IPS DF 6.9 (cell line): ENCODE results near the gene BIRC3.

Experiments used
- DNase-seq: peaks from one replicate; pipeline ENCODE4 v3.0.0-alpha.2; 2013; ENCODE audit warnings: low read depth, low spot score
- H3K27ac ChIP-seq: one replicate; pipeline ENCODE4 v1.5.1; 2013; ENCODE audit warnings: low read length, control low read depth
- H3K27me3 ChIP-seq: 2 replicates; pipeline ENCODE4 v1.6.1; 2013; ENCODE audit warnings: mild to moderate bottlenecking, low read length; ENCODE audit not compliant: control insufficient read depth, insufficient read depth
- H3K36me3 ChIP-seq: 2 replicates; pipeline ENCODE4 v1.6.1; 2013; ENCODE audit warnings: low read length; ENCODE audit not compliant: control insufficient read depth, insufficient read depth
- H3K4me1 ChIP-seq: 2 replicates; pipeline ENCODE4 v1.6.1; 2013; ENCODE audit warnings: low read length; ENCODE audit not compliant: control insufficient read depth, insufficient read depth
- H3K4me3 ChIP-seq: 2 replicates; pipeline ENCODE4 v1.5.1; 2013; ENCODE audit warnings: mild to moderate bottlenecking, low read length
- H3K9me3 ChIP-seq: 2 replicates; pipeline ENCODE4 v1.6.1; 2013; ENCODE audit warnings: low read length, inconsistent platforms; ENCODE audit not compliant: control insufficient read depth, insufficient read depth
- WGBS: extraction: QIAGEN DNeasy Blood & Tissue Kit; methylation state at CpG from one replicate; pipeline ENCODE4 v1.1.7; 2013; ENCODE audit warnings: mixed read lengths, missing lambda C conversion rate; ENCODE audit not compliant: insufficient read length, insufficient coverage; 5-methylcytosine and 5-hydroxymethylcytosine counted together

The BIRC3 gene

DNA sequence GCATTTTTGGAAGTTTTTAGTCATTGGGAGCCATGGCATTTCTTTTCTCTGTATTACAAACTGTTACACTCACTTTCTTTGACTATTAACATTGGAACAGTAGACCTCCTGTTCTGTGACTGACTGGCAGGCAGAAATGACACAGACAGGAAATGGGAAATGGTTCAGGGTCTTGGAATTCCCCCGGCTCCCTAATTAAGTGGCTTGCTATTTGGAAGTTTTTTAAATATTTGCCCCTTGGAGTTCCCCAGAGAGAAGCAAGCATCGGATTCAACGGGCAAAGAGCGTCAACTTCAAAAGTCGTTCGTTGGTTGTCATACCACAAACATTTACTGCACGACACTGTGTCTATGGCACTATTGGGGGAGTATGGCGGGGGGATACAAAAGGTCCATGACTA, 28.6 kb downstream of the BIRC3 start:
- Histone ChIP-seq H3K36me3 (no peaks in the 10 kb centered on the region), H3K4me1 (peaks cover 1% of the 10 kb centered on the region; the same call in 1 of the 2 replicates), H3K9me3 (no peaks in the 10 kb centered on the region), H3K27ac (no peak overlapping the region), H3K4me3 (no peak overlapping the region), H3K27me3 (no peaks in the 10 kb centered on the region)
- WGBS, result no CpG with 5 or more reads among the region's 8 CpGs
- no peak for DNase-seq

DNA sequence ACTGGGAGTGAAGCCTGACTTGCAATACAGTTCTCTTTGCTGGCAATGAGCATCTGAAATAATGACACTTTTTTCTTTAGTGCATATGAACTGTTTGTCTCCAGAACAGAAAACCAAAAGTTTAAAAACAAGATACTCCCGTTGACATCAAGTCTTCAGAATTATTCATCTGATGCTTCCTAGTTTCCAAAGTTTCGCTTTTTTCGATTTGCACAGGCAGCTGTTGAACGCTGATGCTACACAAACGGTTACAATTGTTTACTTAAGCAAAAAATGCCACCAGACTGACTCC, 29.1 kb downstream of the BIRC3 start:
- H3K4me3 ChIP-seq, result peak overlapping the region; percentile 71; the same call in 1 of the 2 replicates
- peaks cover 1% of the 10 kb centered on the region; the same call in 1 of the 2 replicates for H3K4me1 ChIP-seq
- H3K36me3 ChIP-seq, result no peaks in the 10 kb centered on the region
- DNase-seq, result no peak
- no peaks in the 10 kb centered on the region for H3K27me3 ChIP-seq
- WGBS, result no CpG with 5 or more reads among the region's 5 CpGs
- H3K27ac ChIP-seq, result no peak overlapping the region
- H3K9me3 ChIP-seq, result no peaks in the 10 kb centered on the region

DNA sequence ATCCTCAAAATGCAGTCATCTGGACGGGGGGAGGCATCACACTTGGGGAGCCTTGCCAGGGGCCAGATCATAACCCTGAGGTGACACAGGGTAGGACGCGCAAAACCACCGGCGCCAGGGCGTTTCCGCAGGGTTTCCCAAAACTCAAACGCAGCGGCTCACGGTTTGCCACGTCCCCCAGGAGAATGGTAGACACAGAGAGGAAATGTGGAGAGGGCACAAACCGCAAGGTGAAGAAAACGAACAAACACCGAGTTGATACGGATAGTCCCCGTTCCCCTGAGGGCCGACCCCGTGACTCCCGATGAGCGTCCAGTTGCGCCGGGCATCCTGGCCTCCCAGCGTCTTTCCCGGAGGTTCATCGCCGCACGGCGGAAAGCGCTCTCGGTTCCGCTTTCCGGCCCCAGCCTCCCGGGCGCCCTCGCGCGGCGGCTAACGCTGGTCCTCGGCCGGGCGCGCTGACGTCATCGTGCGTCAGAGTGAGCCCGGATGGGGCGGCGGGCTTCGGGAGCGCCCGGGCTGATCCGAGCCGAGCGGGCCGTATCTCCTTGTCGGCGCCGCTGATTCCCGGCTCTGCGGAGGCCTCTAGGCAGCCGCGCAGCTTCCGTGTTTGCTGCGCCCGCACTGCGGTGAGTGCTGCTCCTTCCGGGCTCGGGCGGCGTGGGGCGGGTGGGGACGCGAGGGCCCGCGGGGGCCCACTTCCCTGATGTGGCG, 29.6 kb downstream of the BIRC3 start, which contains the start of gene BIRC2:
Gene BIRC2 (plus strand): TSS at position 467 of the 714 bp plus-strand sequence. CDS start 2,641 bp downstream, outside the sequence.
- H3K4me1 ChIP-seq, result peaks cover 1% of the 10 kb centered on the region; the same call in 1 of the 2 replicates
- H3K9me3 ChIP-seq, result no peaks in the 10 kb centered on the region
- WGBS, result no CpG with 5 or more reads among the region's 77 CpGs
- peak within 1 kb of the TSS; percentile 71 for H3K4me3 ChIP-seq
- no peaks in the 10 kb centered on the region for H3K36me3 ChIP-seq
- no peak within 1 kb of the TSS for H3K27ac ChIP-seq
- peak; percentile 70 for DNase-seq
- no peaks in the 10 kb centered on the region for H3K27me3 ChIP-seq

DNA sequence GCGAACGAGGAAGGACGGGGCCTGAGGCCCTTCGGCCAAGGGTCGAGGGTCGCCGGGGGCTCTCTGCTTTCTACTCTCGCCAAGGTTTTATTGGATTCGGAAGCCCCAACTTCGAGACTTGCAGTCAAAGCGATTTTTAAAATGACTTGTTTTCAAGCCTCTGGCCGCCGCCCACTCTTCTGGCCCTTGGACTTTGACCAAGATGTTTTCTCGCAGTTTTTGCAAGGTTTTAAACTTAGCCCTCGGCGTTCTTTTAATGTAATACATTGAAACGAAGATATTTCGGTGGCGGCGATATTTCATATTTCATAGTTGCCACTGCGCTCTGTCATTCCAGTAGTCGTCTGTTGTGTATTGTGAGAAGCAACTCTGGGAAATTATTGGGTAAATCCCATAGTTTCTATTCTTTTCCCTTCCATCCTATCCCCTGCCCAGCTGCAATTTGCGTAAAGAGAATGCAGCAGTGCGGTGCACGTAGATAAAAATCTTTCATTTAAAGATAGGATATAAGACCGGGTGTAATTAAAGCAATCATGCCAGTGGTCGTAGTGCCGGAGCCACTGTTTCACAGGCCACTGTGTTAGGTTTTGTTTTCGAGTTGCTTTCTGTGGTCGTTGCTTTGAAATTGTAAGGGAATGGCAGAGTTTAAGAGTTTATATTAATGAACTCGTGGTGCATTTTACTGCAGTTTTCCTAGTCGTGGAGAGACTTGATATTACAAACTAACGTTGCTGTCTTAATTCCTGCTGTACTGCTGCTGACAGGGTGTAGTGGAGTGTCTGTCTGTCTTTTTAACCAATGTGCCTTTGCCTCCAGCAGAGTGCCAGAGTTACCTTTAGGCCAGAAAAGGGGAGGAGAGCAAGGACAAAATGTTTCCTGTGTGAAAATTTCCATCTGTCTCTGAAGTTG, 30.4 kb downstream of the BIRC3 start:
- WGBS, result no CpG with 5 or more reads among the region's 33 CpGs
- DNase-seq, result no peak

DNA sequence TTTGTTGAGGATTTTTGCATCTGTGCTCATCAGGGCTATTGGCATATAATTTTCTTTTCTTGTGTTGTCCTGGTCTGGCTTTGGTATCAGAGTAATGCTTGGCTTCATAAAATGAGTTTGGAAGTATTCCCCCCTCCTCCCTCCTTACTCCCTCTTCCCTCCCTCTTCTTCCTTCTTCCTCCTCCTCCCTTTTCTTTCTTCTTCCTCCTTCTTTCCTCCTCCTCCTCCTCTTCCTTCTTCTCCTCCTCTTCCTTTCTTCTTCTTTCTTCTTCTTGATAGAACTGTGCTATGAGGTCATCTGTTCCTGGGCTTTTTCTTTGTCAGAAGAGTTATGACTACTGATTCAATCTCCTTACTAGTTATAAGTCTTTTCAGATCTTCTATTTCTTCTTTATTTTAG, 39.8 kb downstream of the BIRC3 start:
- no peak for DNase-seq
- Histone ChIP-seq H3K27me3 (no peaks in the 10 kb centered on the region), H3K9me3 (no peaks in the 10 kb centered on the region), H3K4me1 (no peaks in the 10 kb centered on the region), H3K27ac (no peak overlapping the region), H3K36me3 (peaks cover 2% of the 10 kb centered on the region; the same call in 1 of the 2 replicates), H3K4me3 (no peak overlapping the region)

More for the DNA sequence above, 30.4 kb downstream of the BIRC3 start:
- no peaks in the 10 kb centered on the region for H3K36me3 ChIP-seq
- no peaks in the 10 kb centered on the region for H3K9me3 ChIP-seq
- H3K4me3 ChIP-seq, result peak overlapping the region; percentile 71
- H3K27me3 ChIP-seq, result no peaks in the 10 kb centered on the region
- H3K27ac ChIP-seq, result no peak overlapping the region
- peaks cover 1% of the 10 kb centered on the region; the same call in 1 of the 2 replicates for H3K4me1 ChIP-seq

DNA sequence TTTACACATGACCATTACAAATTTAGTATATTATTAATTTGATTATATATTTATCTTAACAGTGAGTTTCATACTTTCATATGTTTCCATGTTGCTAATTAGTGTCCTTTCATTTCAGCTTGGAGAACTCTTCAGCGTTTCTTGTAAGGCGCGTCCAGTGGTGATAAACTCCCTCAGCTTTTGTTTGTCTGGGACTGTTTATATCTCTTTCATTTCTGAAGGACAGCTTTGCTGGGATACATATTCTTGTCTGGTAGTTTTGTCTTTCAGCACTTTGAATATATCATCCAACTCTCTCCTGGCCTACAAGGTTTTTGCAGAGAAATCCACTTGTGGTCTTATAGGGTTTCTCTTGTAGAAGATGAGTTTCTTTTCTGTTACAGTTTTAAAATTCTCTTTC, 42.1 kb downstream of the BIRC3 start:
- Histone ChIP-seq H3K9me3 (no peaks in the 10 kb centered on the region), H3K36me3 (peaks cover 2% of the 10 kb centered on the region; the same call in 1 of the 2 replicates), H3K4me1 (no peaks in the 10 kb centered on the region), H3K27ac (no peak overlapping the region), H3K4me3 (no peak overlapping the region), H3K27me3 (no peaks in the 10 kb centered on the region)
- no peak for DNase-seq
- WGBS, result no CpG with 5 or more reads among the region's 3 CpGs

DNA sequence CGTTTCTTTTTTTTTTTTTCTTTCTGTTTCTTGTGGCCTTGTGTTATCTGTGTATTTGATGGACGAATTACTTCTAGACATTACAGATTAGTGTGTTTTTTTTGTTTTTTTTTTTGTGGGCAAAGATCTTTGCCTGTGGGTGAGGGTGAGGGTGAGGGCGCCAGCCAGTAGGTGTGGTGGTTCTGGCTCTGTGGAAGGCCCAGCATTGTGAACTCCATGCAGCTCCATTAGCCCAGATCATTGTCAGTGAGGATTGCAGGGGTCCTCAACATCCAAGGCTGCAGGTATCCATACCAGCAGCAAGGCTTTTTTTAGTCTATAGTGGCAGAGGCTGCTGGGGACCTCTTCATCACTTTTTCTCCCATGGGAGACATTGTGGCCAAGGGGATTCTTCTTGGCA, 43.4 kb downstream of the BIRC3 start:
- no peak overlapping the region for H3K27ac ChIP-seq

DNA sequence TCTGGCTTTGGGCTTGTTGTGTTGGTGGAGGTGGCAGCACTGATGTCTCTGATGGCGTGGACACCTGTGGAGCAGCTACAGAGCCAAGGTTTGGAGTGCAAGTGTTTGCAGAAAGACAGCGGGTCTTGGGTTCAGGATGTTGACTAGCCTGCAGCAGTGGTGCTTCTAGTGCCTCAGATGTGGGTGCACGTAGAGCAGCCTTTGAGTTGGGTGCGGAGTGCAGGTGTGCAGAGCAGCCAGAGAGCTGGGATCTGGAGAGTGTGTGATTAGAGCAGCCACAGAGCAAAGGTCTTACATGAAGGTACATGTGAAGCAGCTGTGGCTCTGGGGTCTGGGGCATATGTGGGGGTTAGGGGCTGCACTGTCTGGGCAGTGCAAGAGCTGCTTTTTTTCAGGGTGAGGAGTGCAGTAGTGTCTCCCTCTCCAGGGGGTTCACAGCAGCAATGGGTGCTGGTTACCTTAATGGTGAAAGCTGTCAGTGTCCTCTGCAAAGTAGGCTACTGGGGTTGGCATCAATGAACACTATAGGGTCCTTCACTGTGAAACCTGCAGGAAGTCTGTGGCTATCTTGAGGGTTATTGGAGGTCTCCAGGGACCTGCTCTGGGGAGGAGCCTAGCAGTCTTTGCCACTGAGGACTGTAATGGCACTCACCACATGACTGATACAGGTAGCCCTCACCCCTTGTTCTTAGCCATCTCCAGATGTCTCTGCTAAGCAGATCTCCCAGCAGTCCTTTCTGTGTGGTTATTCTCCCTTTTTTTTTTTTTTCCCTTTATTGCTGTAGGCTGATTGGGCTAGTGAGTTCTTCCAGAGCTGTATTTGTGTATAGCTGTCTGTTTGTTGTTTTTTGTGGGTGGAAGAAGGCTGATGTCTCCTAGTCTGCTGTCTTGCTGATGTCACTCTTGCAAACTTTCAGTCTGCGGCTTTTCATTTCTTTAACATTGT, 44.1 kb downstream of the BIRC3 start:
- no peak overlapping the region for H3K4me3 ChIP-seq
- H3K27me3 ChIP-seq, result no peaks in the 10 kb centered on the region
- no CpG with 5 or more reads among the region's 5 CpGs for WGBS
- H3K27ac ChIP-seq, result no peak overlapping the region
- no peaks in the 10 kb centered on the region for H3K4me1 ChIP-seq
- peaks cover 2% of the 10 kb centered on the region; the same call in 1 of the 2 replicates for H3K36me3 ChIP-seq
- H3K9me3 ChIP-seq, result no peaks in the 10 kb centered on the region
- no peak for DNase-seq

More for the DNA sequence above, 43.4 kb downstream of the BIRC3 start:
- Histone ChIP-seq H3K4me1 (no peaks in the 10 kb centered on the region), H3K9me3 (no peaks in the 10 kb centered on the region), H3K4me3 (no peak overlapping the region), H3K27me3 (no peaks in the 10 kb centered on the region), H3K36me3 (peaks cover 2% of the 10 kb centered on the region; the same call in 1 of the 2 replicates)
- no CpG with 5 or more reads among the region's 3 CpGs for WGBS
- no peak for DNase-seq

DNA sequence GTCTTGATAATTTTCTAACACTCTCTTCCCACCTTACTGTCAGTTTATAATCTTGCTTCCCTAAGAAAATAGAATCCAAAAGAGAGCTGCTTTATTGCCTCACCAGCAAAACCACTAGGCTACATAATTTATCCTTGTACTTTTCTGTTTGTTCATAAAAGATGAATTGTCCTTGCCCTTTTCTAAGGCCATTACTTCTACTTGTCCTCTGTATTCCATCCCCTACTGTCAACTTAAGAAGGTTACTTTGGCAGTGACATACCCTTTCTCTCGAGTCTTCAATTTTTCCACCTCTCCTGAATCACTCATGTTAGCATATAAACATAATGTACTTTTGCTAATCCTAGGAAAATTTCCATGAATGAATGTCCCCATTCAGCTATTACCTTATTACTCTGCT, 47.7 kb downstream of the BIRC3 start:
- H3K4me3 ChIP-seq, result no peak overlapping the region
- no peaks in the 10 kb centered on the region for H3K9me3 ChIP-seq
- no peak overlapping the region for H3K27ac ChIP-seq
- H3K4me1 ChIP-seq, result no peaks in the 10 kb centered on the region
- peaks cover 4% of the 10 kb centered on the region for H3K36me3 ChIP-seq
- no CpG with 5 or more reads among the region's 1 CpG for WGBS
- no peak for DNase-seq
- H3K27me3 ChIP-seq, result no peaks in the 10 kb centered on the region

DNA sequence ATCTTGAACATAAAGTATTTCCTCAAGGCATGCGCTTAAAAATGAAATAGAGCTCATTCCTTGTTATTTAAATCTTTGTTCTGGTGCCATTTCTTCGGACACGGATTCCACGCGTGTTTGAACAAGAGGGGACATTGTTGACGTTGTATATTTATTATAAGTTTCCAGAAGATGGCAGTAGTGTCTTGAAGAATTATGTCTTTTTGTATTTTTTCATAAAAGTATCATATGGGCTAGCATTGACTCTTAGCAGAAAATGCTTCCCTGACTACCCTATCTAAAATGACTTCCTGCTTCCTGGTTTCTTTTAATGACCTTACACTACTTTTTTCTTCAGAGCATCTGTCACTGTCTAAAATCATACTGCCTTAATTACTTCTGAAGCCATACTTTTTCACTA, 50.1 kb downstream of the BIRC3 start:
- no peak for DNase-seq
- Histone ChIP-seq H3K9me3 (no peaks in the 10 kb centered on the region), H3K36me3 (peaks cover 2% of the 10 kb centered on the region; the same call in 1 of the 2 replicates), H3K4me3 (no peak overlapping the region), H3K27ac (no peak overlapping the region), H3K27me3 (no peaks in the 10 kb centered on the region), H3K4me1 (no peaks in the 10 kb centered on the region)
- WGBS, result no CpG with 5 or more reads among the region's 6 CpGs
